Testis (tissue), 3 donors: ENCODE measurements around the gene SDC1. TPM values are rescaled to one million over a fixed set of nuclear protein-coding genes. Genes with fewer than 3 reads are reported as not detected.

Source experiments
- DNase-seq: peaks from one replicate; pipeline ENCODE4 v3.0.0-alpha.2; 2019
- H3K27ac ChIP-seq, 2 donors: fragments of 200-600 bp; sonication (generic); one replicate each; pipeline ENCODE4 v1.5.1; 2019
- H3K27me3 ChIP-seq: fragments of 200-600 bp; sonication (generic); one replicate; pipeline ENCODE4 v1.5.1; 2019
- H3K36me3 ChIP-seq: fragments of 200-600 bp; sonication (generic); one replicate; pipeline ENCODE4 v1.5.1; 2017; ENCODE audit warnings: low read depth; ENCODE audit errors: missing control alignments
- H3K4me1 ChIP-seq: fragments of 200-600 bp; sonication (generic); one replicate; pipeline ENCODE4 v1.5.1; 2019
- H3K4me3 ChIP-seq, 2 donors: fragments of 200-600 bp; sonication (generic); one replicate each; pipeline ENCODE4 v1.5.1; 2017 to 2019
- H3K9me3 ChIP-seq: fragments of 200-600 bp; sonication (generic); one replicate; pipeline ENCODE4 v1.5.1; 2017
- POLR2A ChIP-seq: fragments of 450-650 bp; IDR thresholded peaks from one replicate; pipeline ENCODE4 v1.6.1; 2017; ENCODE audit warnings: antibody characterized with exemption, mild to moderate bottlenecking, moderate library complexity
- WGBS, 2 donors: methylation state at CpG; one replicate each; pipeline ENCODE4 v1.1.5; 2018; 5-methylcytosine and 5-hydroxymethylcytosine counted together
- intact Hi-C: fragments of 100-400 bp; cut with DNase I; formaldehyde crosslinking; loops from one replicate; pipeline ENCODE4 v1.15.1; 2023; ENCODE audit warnings: low total_unique reads
- polyA plus RNA-seq: library from polyadenylated mRNA; stranded (reverse); fragments of 350-450 nt; fragmentation: Illumina TruSeq; extraction: RNeasy Lipid Tissue Mini Kit (QIAGEN cat#74804); gene quantifications from one replicate; pipeline ENCODE4 v1.2.3, GENCODE V29; 2014; ENCODE audit warnings: low read depth, low replicate concordance; ENCODE audit not compliant: insufficient read depth
- total RNA-seq, 2 donors: library from RNA; depleted of rRNA; stranded (reverse); fragments of >200 nt; gene quantifications; one replicate each; pipeline ENCODE4 v1.2.3, GENCODE V29; 2016
- TF ChIP-seq, protein P1 (sequence below), 3 experiments: fragments of 450-650 bp in 2 of 3; fragments of 200-600 bp in 1 of 3; sonication (generic) in 1 of 3; IDR thresholded peaks; one replicate each; pipeline ENCODE4 v1.5.1; 2016 to 2019; ENCODE audit warnings: antibody characterized with exemption in 3 of 3, mild to moderate bottlenecking in 2 of 3, moderate library complexity in 1 of 3

SDC1 gene
- total and polyA plus RNA-seq, 3 donors from 2014 or later: 8.7 to 11.9 (median 9.2) TPM

DNA sequence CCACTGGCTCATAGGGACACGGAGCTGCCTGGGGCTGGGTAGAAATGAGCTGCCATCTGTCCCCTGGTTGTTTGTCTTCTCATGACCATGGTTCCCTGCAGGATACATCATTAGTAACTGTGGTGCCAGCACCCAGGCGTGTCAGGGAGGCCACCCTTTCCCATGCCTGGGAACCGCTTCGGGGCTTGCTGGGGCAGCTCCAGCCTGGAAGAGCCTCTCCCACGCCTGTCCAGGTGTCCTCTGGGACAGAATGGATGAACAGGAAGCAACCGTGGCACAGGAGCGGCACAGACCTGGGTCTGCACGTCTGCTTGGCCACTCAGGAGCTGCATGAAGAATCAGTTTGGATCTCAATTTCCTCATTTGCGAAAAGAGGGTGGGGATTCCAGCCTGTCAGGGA, 34.8 kb downstream of the SDC1 start:
- DNase-seq: no peak
- intact Hi-C loops: no loop called here
- Histone ChIP-seq H3K9me3 (no peaks in the 10 kb centered on the region), H3K36me3 (no peaks in the 10 kb centered on the region), H3K4me1 (no peaks in the 10 kb centered on the region), H3K4me3 (no peak overlapping the region), H3K27me3 (no peaks in the 10 kb centered on the region), H3K27ac (no peak overlapping the region)
- TF ChIP-seq POLR2A: no peak
- TF ChIP-seq, protein P1, sequence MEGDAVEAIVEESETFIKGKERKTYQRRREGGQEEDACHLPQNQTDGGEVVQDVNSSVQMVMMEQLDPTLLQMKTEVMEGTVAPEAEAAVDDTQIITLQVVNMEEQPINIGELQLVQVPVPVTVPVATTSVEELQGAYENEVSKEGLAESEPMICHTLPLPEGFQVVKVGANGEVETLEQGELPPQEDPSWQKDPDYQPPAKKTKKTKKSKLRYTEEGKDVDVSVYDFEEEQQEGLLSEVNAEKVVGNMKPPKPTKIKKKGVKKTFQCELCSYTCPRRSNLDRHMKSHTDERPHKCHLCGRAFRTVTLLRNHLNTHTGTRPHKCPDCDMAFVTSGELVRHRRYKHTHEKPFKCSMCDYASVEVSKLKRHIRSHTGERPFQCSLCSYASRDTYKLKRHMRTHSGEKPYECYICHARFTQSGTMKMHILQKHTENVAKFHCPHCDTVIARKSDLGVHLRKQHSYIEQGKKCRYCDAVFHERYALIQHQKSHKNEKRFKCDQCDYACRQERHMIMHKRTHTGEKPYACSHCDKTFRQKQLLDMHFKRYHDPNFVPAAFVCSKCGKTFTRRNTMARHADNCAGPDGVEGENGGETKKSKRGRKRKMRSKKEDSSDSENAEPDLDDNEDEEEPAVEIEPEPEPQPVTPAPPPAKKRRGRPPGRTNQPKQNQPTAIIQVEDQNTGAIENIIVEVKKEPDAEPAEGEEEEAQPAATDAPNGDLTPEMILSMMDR (IDR thresholded peaks at IDR 0.05): no peak
- 90 to 92% methylated on average over 4 to 9 of the region's 9 CpGs for WGBS, 2 donors

- Histone ChIP-seq H3K4me3 (no peak overlapping the region), H3K27me3 (no peaks in the 10 kb centered on the region), H3K27ac (no peak overlapping the region), H3K4me1 (no peaks in the 10 kb centered on the region), H3K36me3 (no peaks in the 10 kb centered on the region), H3K9me3 (no peaks in the 10 kb centered on the region)
- DNase-seq: no peak
- TF ChIP-seq, protein P1 (IDR thresholded peaks at IDR 0.05): no peak
- no peak for TF ChIP-seq POLR2A
- 63 to 67% methylated on average over 4 of the region's 4 CpGs for WGBS, 2 donors
- intact Hi-C loops: no loop called here
Observed at GRCh38 chr2:20189299-20189931, 35.5 kb downstream of the SDC1 start.

- no peaks in the 10 kb centered on the region for H3K36me3 ChIP-seq
- 89 to 91% methylated on average over 6 of the region's 6 CpGs for WGBS, 2 donors
- DNase-seq: no peak
Observed at GRCh38 chr2:20188851-20189250, 36.1 kb downstream of the SDC1 start.

DNA sequence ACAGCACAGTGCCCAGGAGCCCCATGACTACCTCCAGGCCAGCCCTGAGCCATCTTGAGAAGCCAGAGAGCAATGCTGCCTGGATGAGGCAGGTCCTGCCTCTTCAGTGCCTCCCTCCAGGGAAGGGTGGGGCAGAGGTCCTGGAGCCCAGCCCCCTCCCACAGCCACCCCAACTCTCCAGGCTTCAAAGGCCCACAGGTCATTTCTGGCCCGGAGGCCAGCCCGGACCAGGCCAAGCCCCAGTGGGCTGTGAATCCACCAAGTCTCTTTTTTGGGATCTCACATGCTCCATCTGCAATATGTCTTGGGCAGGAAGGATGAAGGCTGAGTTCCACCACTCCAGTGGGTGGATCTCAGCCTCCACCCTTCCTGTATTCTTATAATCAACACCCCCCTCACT, 36.7 kb downstream of the SDC1 start:
- WGBS, 2 donors: 93 to 100% methylated on average over 2 of the region's 2 CpGs
- H3K27me3 ChIP-seq: no peaks in the 10 kb centered on the region
- no peak overlapping the region for H3K27ac ChIP-seq
- no peaks in the 10 kb centered on the region for H3K9me3 ChIP-seq
- no peaks in the 10 kb centered on the region for H3K36me3 ChIP-seq
- DNase-seq: no peak
- H3K4me1 ChIP-seq: no peaks in the 10 kb centered on the region
- H3K4me3 ChIP-seq: no peak overlapping the region
- intact Hi-C loops: no loop called here
- TF ChIP-seq, protein P1 (IDR thresholded peaks at IDR 0.05): no peak
- no peak for TF ChIP-seq POLR2A

More at GRCh38 chr2:20188851-20189250, 36.1 kb downstream of the SDC1 start:
- Histone ChIP-seq H3K9me3 (no peaks in the 10 kb centered on the region), H3K4me3 (no peak overlapping the region), H3K27ac (no peak overlapping the region), H3K27me3 (no peaks in the 10 kb centered on the region), H3K4me1 (no peaks in the 10 kb centered on the region)
- intact Hi-C loops: no loop called here
- TF ChIP-seq, protein P1 (IDR thresholded peaks at IDR 0.05): no peak
- no peak for TF ChIP-seq POLR2A

- Histone ChIP-seq H3K27ac (no peak overlapping the region), H3K4me1 (no peaks in the 10 kb centered on the region), H3K36me3 (no peaks in the 10 kb centered on the region), H3K27me3 (no peaks in the 10 kb centered on the region), H3K4me3 (no peak overlapping the region), H3K9me3 (no peaks in the 10 kb centered on the region)
- intact Hi-C loops: no loop called here
- no peak for DNase-seq
- TF ChIP-seq POLR2A: no peak
- TF ChIP-seq, protein P1 (IDR thresholded peaks at IDR 0.05): no peak
- 74 to 100% methylated on average over 3 of the region's 3 CpGs for WGBS, 2 donors
Observed at GRCh38 chr2:20187331-20187730, 37.6 kb downstream of the SDC1 start.
